ENCODE data around the gene PYM1. TPM values are rescaled to one million over a fixed set of nuclear protein-coding genes. Genes with fewer than 3 reads are reported as not detected.

PYM1 gene
- total and polyA plus RNA-seq, 2 of the 4 experiments (the other 2 are of a cell fraction) = 26.5 to 27.8 TPM

DNA sequence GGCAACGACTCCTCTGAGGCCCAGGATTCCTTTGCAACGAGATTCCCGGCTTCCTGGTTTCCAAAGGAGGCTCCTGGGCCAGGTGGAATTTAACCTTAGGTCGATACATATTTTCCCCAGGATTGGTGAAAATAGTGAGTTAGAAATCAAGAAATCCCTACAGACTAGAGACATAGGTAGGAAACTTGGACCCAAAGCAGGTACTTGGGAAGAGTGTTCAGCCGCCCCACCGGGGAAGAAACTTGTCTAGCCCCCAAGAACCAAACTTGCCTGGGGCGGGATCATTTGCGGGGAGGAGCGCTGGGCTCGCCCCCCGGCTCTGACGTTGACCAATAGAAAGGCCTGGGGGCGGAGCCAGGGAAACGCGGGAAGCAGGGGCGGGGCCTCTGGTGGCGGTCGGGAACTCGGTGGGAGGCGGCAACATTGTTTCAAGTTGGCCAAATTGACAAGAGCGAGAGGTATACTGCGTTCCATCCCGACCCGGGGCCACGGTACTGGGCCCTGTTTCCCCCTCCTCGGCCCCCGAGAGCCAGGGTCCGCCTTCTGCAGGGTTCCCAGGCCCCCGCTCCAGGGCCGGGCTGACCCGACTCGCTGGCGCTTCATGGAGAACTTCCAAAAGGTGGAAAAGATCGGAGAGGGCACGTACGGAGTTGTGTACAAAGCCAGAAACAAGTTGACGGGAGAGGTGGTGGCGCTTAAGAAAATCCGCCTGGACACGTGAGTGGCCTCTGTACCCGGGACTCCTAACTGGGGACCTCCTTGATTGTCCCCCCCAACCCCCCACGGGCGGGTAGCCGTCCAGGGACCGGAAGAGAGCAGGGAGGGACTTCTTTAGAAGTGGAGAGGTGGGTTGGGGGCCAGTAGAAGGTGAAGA lies 39.0 kb upstream of the PYM1 start, which contains the start of gene CDK2:
TSS of gene CDK2 (plus strand) at position 423 of the 874 bp plus-strand sequence. CDS start at position 602, 179 bp downstream.
- ChIA-PET CTCF (interaction anchor here (0.6 kb wide), 1 partner anchor 36 kb away, joined by 5 read pairs; no protein-coding TSS in a partner anchor), POLR2A (ENCODE audit: unreplicated experiment) (no interaction called here)
- Histone ChIP-seq H3K36me3 (ENCODE audit: control insufficient read depth, insufficient read depth, low read length) (peaks cover 5% of the 10 kb centered on the region), H2AK5ac (ENCODE audit: low read depth, low read length) (peak within 1 kb of the TSS; percentile 12), H3K18ac (ENCODE audit: low read depth, low read length) (peak within 1 kb of the TSS; percentile 31; the same call in 1 of the 2 replicates), H3K9me3 (ENCODE audit: control insufficient read depth, insufficient read depth, low read length) (no peaks in the 10 kb centered on the region), H3K23ac (ENCODE audit: low read depth, low read length) (peak within 1 kb of the TSS; percentile 88), H4K20me1 (ENCODE audit: insufficient read depth, low read length) (no peaks in the 10 kb centered on the region), H3K79me1 (ENCODE audit: low read depth in 1 of 2, low read length in 2 of 2) (peaks cover 10 to 51% of the 10 kb centered on the region in 2 experiments; a peak in 3 of 4 replicates), H3K4me2 (ENCODE audit: low read depth, low read length) (peak within 1 kb of the TSS; percentile 95), H4K8ac (ENCODE audit: low read depth in 2 of 2, low read length in 2 of 2) (peak within 1 kb of the TSS; percentile 85 to 86), H3K4ac (ENCODE audit: low read depth, low read length) (peak within 1 kb of the TSS; percentile 77), H3K27me3 (ENCODE audit: control insufficient read depth, insufficient read depth, low read length) (no peaks in the 10 kb centered on the region), H4K5ac (ENCODE audit: low read depth, low read length) (peak within 1 kb of the TSS; percentile 47), H2AFZ (replicated peaks; ENCODE audit: low read length, poor library complexity) (peak within 1 kb of the TSS; percentile 95), H2BK20ac (ENCODE audit: low read depth, low read length) (no peak within 1 kb of the TSS), H3K9ac (ENCODE audit: low read depth, low read length) (peak within 1 kb of the TSS; percentile 40), H3K27ac (ENCODE audit: insufficient read depth, low read length) (peak within 1 kb of the TSS; percentile 60), H3K56ac (ENCODE audit: extremely low read depth, insufficient read depth, low read length) (peak within 1 kb of the TSS; percentile 25; the same call in 1 of the 2 replicates), H4K91ac (ENCODE audit: insufficient read depth, low read depth, low read length) (peak within 1 kb of the TSS; percentile 86), H2BK15ac (ENCODE audit: low read depth, low read length) (0 out of 3 replicates have a peak within 1 kb of the TSS, but pooled peaks have one; percentile 65), H3K4me3 (ENCODE audit: insufficient read depth, low read depth, low read length) (peak within 1 kb of the TSS; percentile 63), H2BK120ac (ENCODE audit: low read depth, low read length) (peak within 1 kb of the TSS; percentile 26; the same call in 1 of the 2 replicates), H2AK9ac (replicated peaks; ENCODE audit: low read depth, low read length, poor library complexity) (peak within 1 kb of the TSS; percentile 93), H3K9me1 (ENCODE audit: insufficient read depth, low read length) (peaks cover 10% of the 10 kb centered on the region; the same call in 1 of the 2 replicates), H2BK5ac (ENCODE audit: low read depth, low read length, poor library complexity, severe bottlenecking) (peak within 1 kb of the TSS; percentile 67), H3K4me1 (ENCODE audit: control insufficient read depth, insufficient read depth, low read length) (peaks cover 13% of the 10 kb centered on the region), H3K14ac (replicated peaks; ENCODE audit: low read depth, low read length) (peak within 1 kb of the TSS; percentile 93)
- 0% methylated on average over 17 of the region's 45 CpGs; no CpG with 5 or more reads in 1 of the 2 experiments for WGBS, 2 experiments (ENCODE audit: extremely low coverage in 2 of 2, insufficient read length in 1 of 2)
- dilution Hi-C loops (cut with HindIII; ENCODE audit: low sequenced_read_pairs, unreplicated experiment) = no loop called here
- TF ChIP-seq POLR2A (IDR thresholded peaks at IDR 0.05; ENCODE audit: low read depth, low read length) (peak; percentile 82), CHD1 (IDR thresholded peaks at IDR 0.05; ENCODE audit: low read depth, low read length) (peak; percentile 73; the same call in 1 of the 2 replicates), MAFK (IDR thresholded peaks at IDR 0.05; ENCODE audit: low read depth, low read length) (no peak), MAZ (IDR thresholded peaks at IDR 0.05; ENCODE audit: borderline replicate concordance, low read depth, low read length) (peak; percentile 63; the same call in 1 of the 2 replicates)
- in situ Hi-C loops (cut with MboI; ENCODE audit: low sequenced_read_pairs) = no loop called here
- peak; percentile 65 for DNase-seq
- ATAC-seq (ENCODE audit: low read depth) = peak; percentile 99
- no TSS peak for BruUV-seq (replicated peaks)
- intact Hi-C loops (cut with micrococcal nuclease) = no loop called here

Data from IMR-90 (cell line).